Measurements from ENCODE around the gene STPG1.

DNA sequence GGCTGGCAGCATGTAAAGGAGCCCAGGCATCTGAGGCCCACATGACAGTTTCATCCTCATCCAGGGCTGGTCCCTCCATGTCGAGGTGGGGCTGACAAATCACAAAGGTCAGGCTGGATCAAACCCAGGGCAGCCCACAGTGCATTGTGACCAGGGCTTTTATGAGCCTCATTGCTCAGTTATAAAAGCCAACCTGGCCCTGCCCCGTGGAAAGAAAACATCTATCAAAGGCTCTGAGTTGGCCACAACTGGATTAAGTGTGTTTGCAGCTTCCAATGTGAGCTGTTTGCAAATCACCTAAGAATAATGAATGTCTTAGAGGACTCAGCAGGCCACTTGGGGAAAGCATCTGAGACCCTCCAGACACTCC is 49.0 kb downstream of the STPG1 start:
- TF ChIP-seq CTCF (IDR thresholded peaks at IDR 0.05) (no peak), POLR2A (IDR thresholded peaks at IDR 0.05) (no peak), POLR2AphosphoS5 (IDR thresholded peaks at IDR 0.05) (no peak)

Data from stomach (tissue), 4 donors.